Activated CD4-positive, alpha-beta T cell treated with anti-CD3 and anti-CD28 coated beads, Interleukin-2, amount 10 ng/mL, durations not matched to agents 24 days and 14 days (primary cell): ENCODE measurements around the gene SGCE. TPM values are rescaled to one million over a fixed set of nuclear protein-coding genes. Genes with fewer than 3 reads are reported as not detected.

Experiments
- DNase-seq: peaks from one replicate; pipeline ENCODE4 v3.0.0; 2022
- H3K27ac Mint-ChIP-seq: one replicate; pipeline ENCODE4 v1.8.0; 2022; ENCODE audit warnings: mild to moderate bottlenecking, mixed read lengths
- H3K27me3 Mint-ChIP-seq: one replicate; pipeline ENCODE4 v1.8.0; 2022; ENCODE audit warnings: mixed read lengths
- H3K36me3 Mint-ChIP-seq: one replicate; pipeline ENCODE4 v1.8.0; 2022; ENCODE audit warnings: low read depth, mild to moderate bottlenecking, mixed read lengths
- H3K4me1 Mint-ChIP-seq: one replicate; pipeline ENCODE4 v1.8.0; 2021; ENCODE audit warnings: mixed read lengths
- H3K4me3 Mint-ChIP-seq: one replicate; pipeline ENCODE4 v1.8.0; 2022; ENCODE audit warnings: mild to moderate bottlenecking, moderate library complexity, mixed read lengths
- H3K9me3 Mint-ChIP-seq: one replicate; pipeline ENCODE4 v1.8.0; 2021; ENCODE audit warnings: mixed read lengths
- intact Hi-C: fragments of 100-400 bp; cut with micrococcal nuclease; formaldehyde crosslinking; loops from one replicate; pipeline ENCODE4 v1.15.1; 2023
- total RNA-seq: library from RNA; stranded (reverse); gene quantifications from 2 replicates; pipeline ENCODE4 v1.2.3, GENCODE V29; 2022

Gene SGCE
- total RNA-seq, 1 donor from 2014 or later: not detected

DNA sequence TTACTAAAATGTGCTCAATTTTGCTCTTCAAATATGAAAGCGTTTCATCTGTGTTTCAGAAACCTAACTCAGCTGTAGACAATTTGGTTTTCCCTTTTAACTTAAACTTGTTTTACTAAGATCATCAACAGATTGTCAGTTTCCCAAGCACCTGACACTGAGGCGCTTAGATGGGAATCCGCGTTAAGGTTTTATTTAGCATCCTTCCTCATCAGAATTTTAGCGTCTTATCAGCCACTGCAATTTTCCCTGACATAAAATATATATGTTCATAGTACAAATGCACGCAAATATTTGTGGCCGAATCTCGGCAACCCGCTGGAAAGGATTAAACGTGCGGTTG is 1.2 kb downstream of the SGCE start:
- intact Hi-C loops: loop anchor here (2.0 to 5.0 kb wide), 4 partner anchors 206 to 652 kb away; partner anchors contain the start of genes BET1, COL1A2 and PPP1R9A

DNA sequence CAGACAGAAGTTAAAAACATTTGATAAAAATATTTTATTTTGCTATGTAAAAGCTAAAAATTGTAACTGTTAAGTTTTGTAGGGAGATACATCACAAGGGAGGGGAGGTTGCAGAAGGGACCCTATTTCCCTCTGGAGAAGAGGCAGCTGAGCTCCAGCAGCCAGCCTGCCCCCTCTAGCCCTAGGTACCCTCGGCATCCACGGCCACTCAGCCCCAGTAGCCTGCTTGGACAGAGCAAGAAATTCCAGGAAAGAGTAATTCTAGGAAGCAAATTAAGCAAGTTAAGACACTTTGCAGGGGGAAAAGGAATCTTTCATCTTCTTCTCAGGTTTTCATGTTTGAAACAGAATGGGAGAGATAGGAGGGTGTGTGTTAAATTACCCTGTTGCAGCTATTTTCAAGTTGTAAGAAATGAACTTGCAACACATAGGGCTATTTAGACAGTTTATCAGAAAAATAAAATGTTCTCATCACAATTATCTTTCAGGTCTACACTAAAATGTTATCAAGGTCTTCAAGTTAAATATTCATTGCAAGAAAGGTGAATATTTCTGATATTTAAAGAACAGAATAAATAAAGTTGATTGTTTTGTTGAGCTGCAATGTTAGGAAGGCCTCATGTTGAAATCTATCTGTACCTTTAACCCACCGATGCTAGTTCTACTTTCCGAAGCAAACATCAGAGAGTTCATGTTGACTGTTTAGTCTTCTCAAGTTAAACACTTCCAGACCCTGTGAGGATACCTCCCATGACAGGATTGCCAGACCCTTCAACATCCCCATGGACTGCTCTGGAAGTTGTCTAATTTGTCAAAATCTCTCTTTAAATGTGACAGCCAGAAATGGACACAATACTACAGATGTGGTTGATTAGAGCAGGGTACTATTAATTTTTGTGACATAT is 5.5 kb downstream of the SGCE start:
- Mint-ChIP-seq H3K27me3 (peaks cover 44% of the 10 kb centered on the region), H3K36me3 (no peaks in the 10 kb centered on the region), H3K4me3 (no peak overlapping the region), H3K27ac (no peak overlapping the region), H3K4me1 (peaks cover 6% of the 10 kb centered on the region), H3K9me3 (no peaks in the 10 kb centered on the region)
- intact Hi-C loops: no loop called here
- DNase-seq: no peak

More for the DNA sequence above, 1.2 kb downstream of the SGCE start:
- H3K36me3 Mint-ChIP-seq: no peaks in the 10 kb centered on the region
- H3K27ac Mint-ChIP-seq: no peak overlapping the region
- peaks cover 45% of the 10 kb centered on the region for H3K27me3 Mint-ChIP-seq
- H3K4me3 Mint-ChIP-seq: peak overlapping the region; percentile 82
- no peaks in the 10 kb centered on the region for H3K9me3 Mint-ChIP-seq
- peaks cover 15% of the 10 kb centered on the region for H3K4me1 Mint-ChIP-seq
- no peak for DNase-seq

DNA sequence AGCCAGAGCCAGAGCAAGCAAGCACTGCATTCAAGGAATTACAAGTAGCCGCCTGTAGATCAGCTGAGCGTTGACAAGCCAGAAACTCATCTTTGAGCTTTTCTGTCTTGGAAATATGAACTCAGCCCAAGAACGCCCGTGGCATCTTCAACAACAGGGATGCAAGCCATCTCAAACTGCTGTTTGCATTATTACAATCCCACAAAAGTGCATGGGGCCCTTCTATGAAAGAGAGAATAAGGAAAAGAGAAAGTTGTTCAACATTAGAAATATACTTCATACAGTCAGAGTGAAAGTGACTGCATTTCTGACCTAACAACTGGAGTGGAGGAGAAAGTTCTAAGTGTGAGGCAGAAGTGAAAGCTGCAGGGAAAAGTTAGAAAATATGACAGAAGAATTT is 6.5 kb downstream of the SGCE start:
- H3K27ac Mint-ChIP-seq: no peak overlapping the region
- DNase-seq: no peak
- no peak overlapping the region for H3K4me3 Mint-ChIP-seq
- no peaks in the 10 kb centered on the region for H3K9me3 Mint-ChIP-seq
- peaks cover 40% of the 10 kb centered on the region for H3K27me3 Mint-ChIP-seq
- intact Hi-C loops: loop anchor here (2.0 kb wide), 1 partner anchor 29 kb away; no protein-coding TSS in a partner anchor
- H3K36me3 Mint-ChIP-seq: no peaks in the 10 kb centered on the region
- peaks cover 2% of the 10 kb centered on the region for H3K4me1 Mint-ChIP-seq

DNA sequence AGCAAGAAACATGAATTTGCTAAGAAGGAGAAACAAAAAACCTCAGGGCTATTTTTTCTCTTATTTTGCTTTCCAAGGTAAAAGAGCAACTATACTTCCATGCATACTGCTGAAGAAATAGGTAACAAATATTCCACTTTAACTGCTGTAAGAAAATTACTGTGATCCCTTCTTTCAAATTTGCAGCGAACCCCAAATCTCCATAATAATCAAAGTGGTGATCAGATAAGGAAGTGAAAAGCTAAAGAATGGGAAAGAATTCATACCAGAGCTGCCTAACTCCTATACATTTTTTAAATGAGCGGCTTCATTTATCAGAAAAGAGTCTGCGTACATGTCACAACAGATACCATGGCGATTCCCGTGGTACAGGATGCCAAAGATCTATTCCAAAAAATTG is 7.2 kb downstream of the SGCE start:
- H3K4me3 Mint-ChIP-seq: no peak overlapping the region
- intact Hi-C loops: loop anchor here (2.0 kb wide), 1 partner anchor 28 kb away; no protein-coding TSS in a partner anchor
- H3K27me3 Mint-ChIP-seq: peaks cover 37% of the 10 kb centered on the region

DNA sequence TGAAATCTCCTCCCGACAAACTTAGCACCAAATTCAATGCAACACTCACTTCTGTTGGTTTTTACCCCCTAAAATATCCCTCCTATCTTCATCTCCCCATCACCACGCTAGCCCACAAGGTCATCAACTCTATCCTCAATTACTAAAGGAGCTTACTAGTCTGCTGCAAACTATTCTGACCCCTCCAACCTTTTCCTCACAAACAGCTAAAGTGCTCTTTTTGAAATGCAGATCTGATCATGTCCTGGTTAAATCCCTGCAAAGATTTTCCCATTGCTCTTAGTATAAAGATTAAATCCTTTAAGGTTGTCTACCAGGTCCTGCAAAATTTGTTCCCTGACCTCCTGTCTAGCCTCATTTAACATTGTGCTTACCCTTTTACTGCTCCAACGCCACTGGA is 8.6 kb downstream of the SGCE start:
- Mint-ChIP-seq H3K27me3 (peaks cover 39% of the 10 kb centered on the region), H3K27ac (no peak overlapping the region), H3K36me3 (no peaks in the 10 kb centered on the region), H3K4me3 (no peak overlapping the region), H3K9me3 (no peaks in the 10 kb centered on the region), H3K4me1 (peaks cover 2% of the 10 kb centered on the region)
- no peak for DNase-seq
- intact Hi-C loops: no loop called here

More for the DNA sequence above, 7.2 kb downstream of the SGCE start:
- Mint-ChIP-seq H3K36me3 (no peaks in the 10 kb centered on the region), H3K27ac (no peak overlapping the region), H3K4me1 (peaks cover 2% of the 10 kb centered on the region), H3K9me3 (no peaks in the 10 kb centered on the region)
- DNase-seq: no peak

DNA sequence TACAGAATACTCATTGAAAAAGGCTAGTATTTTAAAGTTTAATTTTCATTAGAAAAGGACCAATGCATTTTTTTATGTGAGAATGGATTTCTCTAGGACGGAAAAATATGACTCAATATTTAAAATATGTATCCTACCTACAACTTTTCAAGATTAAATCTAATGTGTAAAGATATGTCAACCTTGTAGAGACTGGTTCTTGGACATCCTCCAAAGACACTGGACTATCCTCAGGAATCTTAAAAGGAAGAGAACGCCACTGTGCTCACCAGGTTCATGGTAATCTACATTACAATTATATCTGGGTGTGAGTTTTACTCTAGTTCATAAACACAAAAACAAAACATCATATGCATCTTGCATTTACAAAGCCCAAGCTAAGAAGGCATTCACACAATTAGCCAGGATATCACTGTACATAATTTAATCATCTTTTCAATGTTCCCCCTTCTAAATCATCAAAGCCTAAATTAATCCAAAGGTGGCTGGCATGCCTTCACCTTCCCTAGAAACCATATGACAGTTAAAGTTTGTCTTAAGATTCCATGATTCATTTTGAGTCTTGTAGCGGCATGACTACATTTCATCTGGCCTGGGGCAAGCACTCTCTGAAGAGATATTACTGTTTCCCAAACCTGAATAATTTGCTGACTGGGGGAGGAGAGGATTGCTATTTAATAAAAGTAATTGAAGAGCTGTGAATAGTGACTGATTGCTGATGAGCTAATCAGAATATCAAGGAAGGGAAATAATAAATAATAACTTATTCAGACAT is 12.0 kb downstream of the SGCE start:
- H3K27me3 Mint-ChIP-seq: peaks cover 22% of the 10 kb centered on the region
- no peaks in the 10 kb centered on the region for H3K4me1 Mint-ChIP-seq
- intact Hi-C loops: no loop called here
- no peaks in the 10 kb centered on the region for H3K9me3 Mint-ChIP-seq
- DNase-seq: no peak
- H3K27ac Mint-ChIP-seq: no peak overlapping the region
- no peak overlapping the region for H3K4me3 Mint-ChIP-seq
- no peaks in the 10 kb centered on the region for H3K36me3 Mint-ChIP-seq

DNA sequence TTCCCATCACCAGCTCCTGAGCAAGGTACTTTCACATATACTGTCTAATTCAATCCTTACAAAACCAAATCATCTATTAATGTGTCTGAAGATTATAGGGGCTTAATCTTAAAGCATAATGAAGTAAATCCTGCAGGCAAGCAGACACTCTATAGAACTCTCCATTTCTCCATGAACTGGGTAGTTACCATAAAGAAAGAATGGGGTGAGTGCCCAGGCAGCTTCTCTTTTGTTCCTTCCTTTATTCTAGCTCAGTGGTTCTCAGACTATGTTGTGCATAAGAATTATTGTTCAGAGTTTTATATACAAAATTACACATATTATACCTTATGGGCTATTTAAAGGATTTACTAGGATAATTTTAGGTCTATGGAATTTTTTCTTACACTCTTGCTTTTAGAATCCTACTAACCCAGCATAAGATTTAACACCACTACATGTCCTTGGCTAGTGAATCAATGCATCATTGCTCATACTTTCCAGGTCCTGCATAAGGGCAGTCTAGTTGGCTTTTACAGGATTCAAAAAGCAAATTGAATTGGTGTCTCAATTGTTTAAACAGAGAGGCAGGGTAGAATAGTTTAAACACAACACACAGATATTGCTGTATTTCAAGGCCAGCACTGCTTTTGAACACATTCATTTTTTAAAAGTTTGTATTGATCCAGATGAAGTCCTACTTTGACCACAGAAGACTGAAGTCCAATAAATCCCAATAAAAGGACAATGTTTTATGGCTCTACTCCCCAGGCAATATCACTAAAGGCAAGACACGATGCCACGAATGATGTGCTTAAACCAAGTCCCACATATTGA is 12.9 kb downstream of the SGCE start:
- Mint-ChIP-seq H3K27ac (no peak overlapping the region), H3K4me1 (no peaks in the 10 kb centered on the region), H3K9me3 (no peaks in the 10 kb centered on the region), H3K27me3 (peaks cover 24% of the 10 kb centered on the region), H3K36me3 (no peaks in the 10 kb centered on the region), H3K4me3 (no peak overlapping the region)
- no peak for DNase-seq
- intact Hi-C loops: no loop called here

DNA sequence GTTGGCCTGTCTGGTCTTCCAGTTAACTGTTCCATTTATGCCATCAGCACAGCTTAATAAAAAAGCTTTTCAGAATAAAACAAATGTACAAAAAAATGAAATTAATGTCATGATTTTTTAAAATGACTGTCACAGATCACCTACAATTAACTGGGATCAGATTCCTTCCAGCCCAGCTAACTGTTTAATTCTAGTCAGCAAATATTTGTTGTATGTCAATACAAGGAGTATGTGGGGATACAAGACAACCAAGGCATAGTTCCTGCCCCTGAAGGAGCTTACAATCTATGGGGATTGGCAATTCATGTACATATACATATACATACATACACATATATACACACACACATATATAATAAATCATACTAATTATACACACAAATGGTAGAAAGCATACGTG is 16.5 kb downstream of the SGCE start:
- Mint-ChIP-seq H3K9me3 (no peaks in the 10 kb centered on the region), H3K36me3 (no peaks in the 10 kb centered on the region), H3K4me1 (no peaks in the 10 kb centered on the region), H3K27ac (no peak overlapping the region), H3K4me3 (no peak overlapping the region), H3K27me3 (peaks cover 21% of the 10 kb centered on the region)
- DNase-seq: no peak
- intact Hi-C loops: no loop called here

DNA sequence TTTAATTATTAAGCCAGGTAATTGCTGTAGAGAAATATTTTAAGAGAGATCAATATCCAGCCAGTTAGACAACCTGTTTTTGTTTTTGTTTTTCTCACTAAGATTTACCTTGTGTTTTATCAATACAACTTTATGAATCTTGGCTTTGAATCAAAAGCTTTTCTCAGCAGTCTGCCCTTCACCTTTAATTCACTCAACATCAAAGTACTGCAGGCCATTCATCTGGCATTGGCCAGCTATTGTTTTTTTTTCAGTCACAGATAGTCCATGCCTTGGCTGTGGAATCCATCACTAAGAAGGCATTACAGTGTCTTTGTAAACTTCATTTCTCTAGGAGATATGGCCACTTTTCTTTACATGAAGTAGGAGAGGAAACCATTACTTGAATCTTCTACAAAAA is 20.2 kb downstream of the SGCE start:
- DNase-seq: no peak
- Mint-ChIP-seq H3K4me3 (no peak overlapping the region), H3K9me3 (no peaks in the 10 kb centered on the region), H3K36me3 (no peaks in the 10 kb centered on the region), H3K27me3 (peaks cover 12% of the 10 kb centered on the region), H3K4me1 (no peaks in the 10 kb centered on the region), H3K27ac (no peak overlapping the region)
- intact Hi-C loops: no loop called here

DNA sequence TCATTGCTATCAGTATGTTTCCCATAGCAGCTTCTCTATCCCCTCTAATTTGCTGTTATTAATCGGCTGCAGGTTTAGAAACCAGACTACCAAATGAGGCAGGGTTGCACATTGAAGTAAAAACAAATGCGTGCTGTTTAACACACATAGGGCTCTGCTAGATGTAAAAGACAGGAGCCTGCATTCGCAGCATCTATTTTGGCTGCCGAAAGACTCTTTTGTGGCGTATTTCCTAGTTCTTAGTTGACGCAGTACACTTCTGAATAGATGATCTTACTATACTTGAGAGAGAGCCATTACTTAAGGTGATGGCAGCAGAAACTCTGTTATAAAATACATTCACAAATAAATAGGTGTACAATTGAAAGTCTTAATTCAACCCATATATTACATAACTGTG is 21.4 kb downstream of the SGCE start:
- intact Hi-C loops: no loop called here
- Mint-ChIP-seq H3K36me3 (no peaks in the 10 kb centered on the region), H3K27me3 (peaks cover 12% of the 10 kb centered on the region), H3K27ac (no peak overlapping the region), H3K4me1 (no peaks in the 10 kb centered on the region), H3K4me3 (no peak overlapping the region), H3K9me3 (no peaks in the 10 kb centered on the region)
- no peak for DNase-seq

DNA sequence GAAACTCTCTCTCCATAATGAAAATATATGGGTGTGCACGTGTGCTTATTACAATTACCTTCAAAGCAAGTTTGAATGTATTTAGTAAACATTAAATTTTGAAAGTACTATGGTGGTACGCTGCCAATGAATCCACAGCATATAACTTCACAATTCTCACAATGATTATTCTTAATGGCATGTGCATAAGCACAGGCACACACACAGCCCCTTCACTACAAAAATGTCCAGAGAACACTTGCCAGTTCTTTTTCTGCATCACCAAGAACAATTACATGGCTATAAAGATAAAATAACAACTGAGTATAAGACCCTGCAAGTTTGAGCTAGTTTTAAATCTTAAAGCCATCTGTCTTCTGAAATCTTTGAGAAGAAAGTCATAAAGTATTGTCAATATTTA is 22.2 kb downstream of the SGCE start:
- Mint-ChIP-seq H3K9me3 (no peaks in the 10 kb centered on the region), H3K27me3 (peaks cover 10% of the 10 kb centered on the region), H3K4me3 (no peak overlapping the region), H3K36me3 (no peaks in the 10 kb centered on the region), H3K4me1 (no peaks in the 10 kb centered on the region), H3K27ac (no peak overlapping the region)
- DNase-seq: no peak
- intact Hi-C loops: no loop called here

DNA sequence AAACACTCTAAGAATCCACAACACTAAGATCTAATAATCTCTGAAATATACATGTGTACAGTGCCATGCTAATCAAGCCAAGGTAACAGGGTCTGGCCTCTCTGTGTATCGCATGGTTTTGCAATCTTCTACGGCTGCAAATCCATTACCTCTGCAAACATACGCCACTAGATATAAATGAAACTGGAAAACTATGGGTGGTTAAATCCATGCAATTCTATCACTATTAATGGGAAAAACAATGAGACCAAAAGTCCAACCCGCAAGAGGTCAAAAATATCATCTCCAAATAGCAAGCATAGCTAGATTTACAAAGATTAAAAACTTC is 23.0 kb downstream of the SGCE start:
- no peak for DNase-seq
- H3K36me3 Mint-ChIP-seq: no peaks in the 10 kb centered on the region
- intact Hi-C loops: no loop called here
- H3K4me3 Mint-ChIP-seq: no peak overlapping the region
- no peak overlapping the region for H3K27ac Mint-ChIP-seq
- H3K4me1 Mint-ChIP-seq: no peaks in the 10 kb centered on the region
- peaks cover 9% of the 10 kb centered on the region for H3K27me3 Mint-ChIP-seq
- H3K9me3 Mint-ChIP-seq: no peaks in the 10 kb centered on the region

DNA sequence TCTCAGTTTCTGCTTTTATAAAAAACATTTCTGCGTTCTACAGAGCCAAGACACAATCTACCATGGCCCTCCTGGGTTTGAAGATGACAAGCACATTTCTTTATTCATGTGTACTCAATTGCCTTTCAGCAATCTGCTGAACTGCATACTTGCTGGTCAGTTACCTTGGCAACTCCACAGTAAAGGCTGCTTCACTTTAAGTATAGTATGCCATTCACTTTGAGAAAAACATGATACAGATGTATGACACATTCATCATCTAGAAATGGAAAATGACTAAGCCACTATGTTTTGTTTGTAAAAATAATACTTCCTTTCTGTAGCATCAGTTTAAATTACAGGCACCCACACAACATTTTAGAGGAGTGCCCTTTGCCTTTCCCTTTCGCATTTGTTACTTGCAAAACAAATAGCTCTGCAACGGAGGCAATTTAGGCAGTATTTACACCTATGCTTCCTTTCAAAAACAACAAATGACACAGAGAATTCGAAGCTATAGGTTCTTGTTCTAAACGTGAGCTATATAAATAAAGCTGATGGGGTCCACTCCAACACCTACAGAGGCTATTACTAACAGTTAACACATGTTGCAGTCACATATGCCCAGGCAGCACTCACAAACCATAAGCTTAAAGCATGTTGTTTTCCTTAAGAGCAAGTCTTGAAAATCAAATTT is 23.5 kb downstream of the SGCE start:
- Mint-ChIP-seq H3K9me3 (no peaks in the 10 kb centered on the region), H3K36me3 (no peaks in the 10 kb centered on the region), H3K27ac (no peak overlapping the region), H3K27me3 (peaks cover 5% of the 10 kb centered on the region), H3K4me3 (no peak overlapping the region), H3K4me1 (no peaks in the 10 kb centered on the region)
- DNase-seq: no peak
- intact Hi-C loops: loop anchor here (1.0 kb wide), 1 partner anchor 12 kb away; no protein-coding TSS in a partner anchor
